Prostate gland (tissue), 2 donors: Measurements from ENCODE around the gene NUAK2. TPM values are rescaled to one million over a fixed set of nuclear protein-coding genes. Genes with fewer than 3 reads are reported as not detected.
"Not testable (repeated sequence)": the region's sequence is repeated elsewhere in the genome, so short reads cannot be mapped to it uniquely, and the experiment has no call there.

Experiments used
- DNase-seq: peaks from one replicate; pipeline ENCODE4 v3.0.0-alpha.2; 2019; ENCODE audit warnings: low spot score
- H3K27ac ChIP-seq, 2 donors: fragments of 200-600 bp; sonication (generic); 2 replicates each; pipeline ENCODE4 v1.5.1; 2017 to 2019
- H3K27me3 ChIP-seq: fragments of 200-600 bp; sonication (generic); replicated peaks from 2 replicates; pipeline ENCODE4 v1.5.1; 2019; ENCODE audit not compliant: insufficient read depth
- H3K36me3 ChIP-seq, 2 donors: fragments of 200-600 bp; sonication (generic); 1 replicate in 1 of 2; 2 replicates in 1 of 2; pipeline versions ENCODE4 v1.5.1 to v1.8.1; 2017 to 2019
- H3K4me1 ChIP-seq: fragments of 200-600 bp; sonication (generic); replicated peaks from 2 replicates; pipeline ENCODE4 v1.5.1; 2019
- H3K4me3 ChIP-seq, 2 donors: fragments of 200-600 bp; sonication (generic); 2 replicates each; pipeline ENCODE4 v1.5.1; 2017 to 2019
- H3K9me3 ChIP-seq: fragments of 200-600 bp; sonication (generic); 2 replicates; pipeline ENCODE4 v1.5.1; 2017
- CTCF ChIP-seq, 4 experiments: fragments of 200-600 bp in 2 of 4; fragments of 450-650 bp in 2 of 4; sonication (generic) in 2 of 4; IDR thresholded peaks; 1 replicate in 3 of 4; 2 replicates in 1 of 4; pipeline ENCODE4 v1.5.1; 2016 to 2019; ENCODE audit warnings: antibody characterized with exemption in 4 of 4, mild to moderate bottlenecking in 2 of 4, moderate library complexity in 2 of 4
- POLR2A ChIP-seq: fragments of 450-650 bp; IDR thresholded peaks from one replicate; pipeline ENCODE4 v1.6.1; 2016; ENCODE audit warnings: antibody characterized with exemption, mild to moderate bottlenecking
- POLR2AphosphoS5 ChIP-seq: sonication (generic); formaldehyde crosslinking; IDR thresholded peaks from one replicate; pipeline ENCODE4 v1.6.1; 2017; ENCODE audit warnings: antibody characterized with exemption
- WGBS: methylation state at CpG from one replicate; pipeline ENCODE4 v1.1.5; 2018; 5-methylcytosine and 5-hydroxymethylcytosine counted together
- intact Hi-C: fragments of 100-400 bp; cut with DNase I; formaldehyde crosslinking; loops from one replicate; pipeline ENCODE4 v1.14.2; 2022
- total RNA-seq, 2 donors: library from RNA; depleted of rRNA; stranded (reverse); fragments of >200 nt; gene quantifications; one replicate each; pipeline ENCODE4 v1.1.0, GENCODE V29; 2016

The NUAK2 gene
- 10 to 100 TPM in 1 of 2 donors, 1 to 10 TPM in 1; 3.7 to 20.0 TPM for total RNA-seq

DNA sequence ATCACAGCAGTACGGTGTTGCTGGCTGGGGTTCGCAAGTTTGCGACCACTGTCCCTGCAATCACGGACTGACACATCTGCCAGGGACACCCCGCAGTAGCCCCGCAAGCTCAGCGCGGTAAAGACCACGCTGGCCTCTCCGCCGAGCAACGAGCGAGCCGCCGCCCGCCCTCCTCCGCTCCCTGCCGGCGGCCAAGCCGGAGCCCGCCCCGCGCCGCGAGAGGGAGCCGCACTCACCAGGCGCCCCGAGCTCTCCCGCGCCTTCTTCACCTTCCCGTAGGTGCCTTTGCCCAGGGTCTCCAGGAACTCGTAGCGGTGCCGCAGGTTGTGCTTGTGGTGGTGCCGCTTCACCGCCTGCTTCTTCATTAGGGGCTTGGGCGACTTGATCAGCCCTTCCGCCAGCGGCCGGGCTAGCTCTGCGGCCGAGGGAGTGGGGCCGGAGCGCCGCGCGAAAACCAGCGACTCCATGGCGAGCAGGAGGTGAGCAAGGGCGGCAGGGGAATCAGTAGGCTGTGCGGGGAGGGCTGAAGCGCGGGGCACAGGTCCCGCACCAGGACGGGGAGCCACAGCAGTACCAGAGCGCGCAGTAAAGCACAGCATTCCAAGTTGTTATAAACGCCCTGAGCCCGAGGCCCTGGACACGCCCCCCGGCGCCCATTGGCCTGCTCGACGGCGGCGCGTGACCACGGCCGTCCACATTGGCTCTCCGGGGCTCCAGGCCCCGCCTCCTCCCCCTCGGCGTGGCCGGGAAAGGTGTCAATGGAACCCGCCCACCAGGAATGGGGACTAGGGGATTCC lies at the start of gene NUAK2:
NUAK2 (minus strand) TSS at position 584 of the 797 bp plus-strand sequence; CDS start at position 467, 117 bp downstream.
- intact Hi-C loops: no loop called here
- no peaks in the 10 kb centered on the region for H3K36me3 ChIP-seq
- H3K4me3 ChIP-seq: peak within 1 kb of the TSS; percentile 44 to 69
- H3K27ac ChIP-seq: peak within 1 kb of the TSS; percentile 55 to 75
- H3K4me1 ChIP-seq: peaks cover 29% of the 10 kb centered on the region
- TF ChIP-seq POLR2A (peak; percentile 97), POLR2AphosphoS5 (peak; percentile 93), CTCF (IDR thresholded peaks at IDR 0.05) (peak in 2 of 4 experiments; percentile 32 to 37)
- peak; percentile 94 for DNase-seq
- no peaks in the 10 kb centered on the region for H3K27me3 ChIP-seq
- H3K9me3 ChIP-seq: no peaks in the 10 kb centered on the region
- WGBS: 1% methylated on average over 62 of the region's 75 CpGs

DNA sequence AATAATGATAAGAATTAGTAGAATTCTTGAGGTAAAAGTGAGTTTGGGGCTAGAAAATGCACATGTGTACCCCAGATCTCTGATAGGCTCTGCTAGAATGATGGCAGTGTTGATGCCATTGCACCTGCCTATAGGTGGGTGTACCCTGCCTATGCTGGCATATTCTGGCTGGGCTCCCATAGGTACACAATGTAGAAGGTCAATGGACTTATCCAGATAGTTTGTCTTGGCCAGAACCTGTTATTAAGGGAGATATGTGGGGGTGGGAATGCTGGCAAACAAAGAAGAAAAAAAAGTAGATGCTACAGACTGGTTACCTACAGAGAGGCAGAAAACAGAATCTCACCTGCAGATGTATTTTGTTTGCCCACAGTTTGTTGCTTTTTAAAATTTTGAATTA lies 49.2 kb upstream of the NUAK2 start:
- H3K4me3 ChIP-seq: no peak overlapping the region
- H3K27me3 ChIP-seq: no peaks in the 10 kb centered on the region
- no peaks in the 10 kb centered on the region for H3K9me3 ChIP-seq
- no peak for DNase-seq
- TF ChIP-seq POLR2A (no peak), CTCF (IDR thresholded peaks at IDR 0.05) (no peak), POLR2AphosphoS5 (no peak)
- intact Hi-C loops: no loop called here
- H3K36me3 ChIP-seq: no peaks in the 10 kb centered on the region
- no peaks in the 10 kb centered on the region for H3K4me1 ChIP-seq
- no peak overlapping the region for H3K27ac ChIP-seq

- DNase-seq: no peak
- H3K9me3 ChIP-seq: no peaks in the 10 kb centered on the region
- H3K4me1 ChIP-seq: no peaks in the 10 kb centered on the region
- no peak overlapping the region for H3K27ac ChIP-seq
- no peaks in the 10 kb centered on the region for H3K27me3 ChIP-seq
- WGBS: 38% methylated on average over 3 of the region's 3 CpGs
- no peak for TF ChIP-seq POLR2A
- peak; percentile 25 for TF ChIP-seq POLR2AphosphoS5
- intact Hi-C loops: no loop called here
- H3K4me3 ChIP-seq: no peak overlapping the region
- H3K36me3 ChIP-seq: no peaks in the 10 kb centered on the region
Measured at GRCh38 chr1:205369701-205370123, 48.2 kb upstream of the NUAK2 start.

- TF ChIP-seq POLR2A: no peak
- no peak for TF ChIP-seq CTCF (IDR thresholded peaks at IDR 0.05)
- TF ChIP-seq POLR2AphosphoS5: no peak
- intact Hi-C loops: no loop called here
- DNase-seq: no peak
- Histone ChIP-seq H3K36me3 (no peaks in the 10 kb centered on the region), H3K4me3 (no peak overlapping the region), H3K27ac (no peak overlapping the region), H3K9me3 (no peaks in the 10 kb centered on the region), H3K27me3 (no peaks in the 10 kb centered on the region), H3K4me1 (no peaks in the 10 kb centered on the region)
- WGBS: 93% methylated on average over 6 of the region's 6 CpGs
Measured at GRCh38 chr1:205368478-205368877, 46.9 kb upstream of the NUAK2 start.

- H3K27ac ChIP-seq: no peak overlapping the region
- H3K4me1 ChIP-seq: no peaks in the 10 kb centered on the region
- intact Hi-C loops: no loop called here
- TF ChIP-seq POLR2A (no peak), POLR2AphosphoS5 (no peak), CTCF (IDR thresholded peaks at IDR 0.05) (no peak)
- WGBS: 18% methylated on average over 8 of the region's 8 CpGs
- H3K27me3 ChIP-seq: no peaks in the 10 kb centered on the region
- no peak overlapping the region for H3K4me3 ChIP-seq
- no peaks in the 10 kb centered on the region for H3K36me3 ChIP-seq
- no peak for DNase-seq
- no peaks in the 10 kb centered on the region for H3K9me3 ChIP-seq
Measured at GRCh38 chr1:205365945-205366463, 44.5 kb upstream of the NUAK2 start.

DNA sequence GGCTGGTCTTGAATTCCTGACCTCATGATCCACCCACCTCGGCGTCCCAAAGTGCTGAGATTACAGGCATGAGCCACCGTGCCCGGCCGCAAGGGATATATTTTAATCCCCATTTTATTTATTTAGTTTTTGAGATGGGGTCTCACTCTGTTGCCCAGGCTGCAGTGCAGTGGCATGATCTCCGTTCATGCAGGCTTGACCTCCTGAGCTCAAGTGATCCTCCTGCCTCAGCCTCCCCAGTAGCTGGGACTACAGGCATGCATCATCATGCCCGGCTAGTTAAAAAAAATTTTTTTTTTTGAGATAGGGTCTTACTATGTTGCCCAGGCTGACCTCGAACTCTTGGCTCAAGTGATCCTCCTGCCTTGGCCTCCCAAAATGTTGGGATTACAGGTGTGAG lies 43.5 kb upstream of the NUAK2 start:
- DNase-seq, H3K36me3 ChIP-seq, H3K27me3 ChIP-seq, H3K4me1 ChIP-seq, H3K27ac ChIP-seq, intact Hi-C loops, H3K9me3 ChIP-seq, H3K4me3 ChIP-seq: not testable (repeated sequence)
- 93% methylated on average over 8 of the region's 8 CpGs for WGBS
